ENCODE data around the gene RAP2A.

DNA sequence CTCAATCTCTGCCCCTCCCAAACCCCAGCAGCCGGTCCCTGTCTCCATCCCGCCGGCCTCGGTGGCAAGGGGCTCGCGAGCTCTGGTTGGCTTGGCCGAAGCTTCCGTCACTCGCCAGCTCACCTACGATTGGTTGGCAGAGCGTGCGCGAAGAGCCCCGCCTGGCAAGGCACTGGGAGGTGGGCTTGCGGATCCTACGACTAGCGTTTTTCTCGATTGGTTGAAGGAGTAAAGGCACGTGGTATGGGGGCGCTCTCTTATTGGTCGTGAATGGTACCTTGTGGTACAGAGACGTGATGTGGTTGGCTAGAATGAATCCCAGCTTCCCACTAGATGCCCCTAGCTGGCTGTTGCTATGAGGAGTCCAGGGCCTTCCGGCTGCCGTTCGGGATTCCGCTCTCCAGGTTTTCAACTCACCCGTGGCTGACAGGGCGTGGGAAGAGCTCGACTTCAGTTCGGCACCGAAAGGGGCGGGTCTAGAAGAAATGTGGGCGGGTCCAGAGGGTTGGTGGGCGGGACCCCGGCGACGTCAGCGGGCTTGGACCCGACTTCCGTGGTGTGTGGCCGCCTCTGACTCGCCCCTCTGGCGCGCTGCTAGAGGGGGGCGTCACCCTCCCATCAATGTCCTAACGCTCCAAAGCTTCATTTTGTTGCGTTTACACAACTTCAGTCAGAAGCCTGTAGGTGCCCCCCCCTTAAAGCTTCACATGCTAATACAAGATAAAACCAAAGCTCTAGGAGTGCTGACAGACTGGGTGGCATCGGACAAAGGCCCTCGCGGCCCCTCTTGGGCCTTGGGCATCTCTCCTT lies 847 bp upstream of the RAP2A start:
- TF ChIP-seq, protein P1, sequence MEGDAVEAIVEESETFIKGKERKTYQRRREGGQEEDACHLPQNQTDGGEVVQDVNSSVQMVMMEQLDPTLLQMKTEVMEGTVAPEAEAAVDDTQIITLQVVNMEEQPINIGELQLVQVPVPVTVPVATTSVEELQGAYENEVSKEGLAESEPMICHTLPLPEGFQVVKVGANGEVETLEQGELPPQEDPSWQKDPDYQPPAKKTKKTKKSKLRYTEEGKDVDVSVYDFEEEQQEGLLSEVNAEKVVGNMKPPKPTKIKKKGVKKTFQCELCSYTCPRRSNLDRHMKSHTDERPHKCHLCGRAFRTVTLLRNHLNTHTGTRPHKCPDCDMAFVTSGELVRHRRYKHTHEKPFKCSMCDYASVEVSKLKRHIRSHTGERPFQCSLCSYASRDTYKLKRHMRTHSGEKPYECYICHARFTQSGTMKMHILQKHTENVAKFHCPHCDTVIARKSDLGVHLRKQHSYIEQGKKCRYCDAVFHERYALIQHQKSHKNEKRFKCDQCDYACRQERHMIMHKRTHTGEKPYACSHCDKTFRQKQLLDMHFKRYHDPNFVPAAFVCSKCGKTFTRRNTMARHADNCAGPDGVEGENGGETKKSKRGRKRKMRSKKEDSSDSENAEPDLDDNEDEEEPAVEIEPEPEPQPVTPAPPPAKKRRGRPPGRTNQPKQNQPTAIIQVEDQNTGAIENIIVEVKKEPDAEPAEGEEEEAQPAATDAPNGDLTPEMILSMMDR (IDR thresholded peaks at IDR 0.05; ENCODE audit: borderline replicate concordance, extremely low read depth, low read length, poor library complexity, severe bottlenecking): no peak
- TF ChIP-seq EZH2 (IDR thresholded peaks at IDR 0.05; ENCODE audit: borderline replicate concordance, low read depth, low read length, severe bottlenecking): no peak

Data from DND-41 (cell line).